Spleen (tissue), 7 donors: ENCODE data around the gene FOXP1.

Experiments used
- POLR2A ChIP-seq, 3 donors: fragments of 450-650 bp; IDR thresholded peaks; one replicate each; pipeline ENCODE4 v1.5.1; 2017; ENCODE audit warnings: antibody characterized with exemption in 3 of 3, mild to moderate bottlenecking in 1 of 3
- TF ChIP-seq, protein P1 (sequence below), 11 experiments: fragments of 200-600 bp in 7 of 11; fragments of 450-650 bp in 4 of 11; sonication (generic) in 4 of 11; IDR thresholded peaks in 8 of 11; conservative IDR thresholded peaks in 3 of 11; 1 replicate in 7 of 11; 2 replicates in 4 of 11; pipeline versions ENCODE4 v1.4.0 to v1.8.0; 2016 to 2021; ENCODE audit warnings: antibody characterized with exemption in 11 of 11, inconsistent platforms in 4 of 11, mild to moderate bottlenecking in 1 of 11
- donor health status: DM: no; HTN: no; CAD: no; lungs with moderate emphysema.
- donor health status: DM: no; HTN: no; CAD: no.
- donor health status: DM: no; HTN: no; CAD: no.

DNA sequence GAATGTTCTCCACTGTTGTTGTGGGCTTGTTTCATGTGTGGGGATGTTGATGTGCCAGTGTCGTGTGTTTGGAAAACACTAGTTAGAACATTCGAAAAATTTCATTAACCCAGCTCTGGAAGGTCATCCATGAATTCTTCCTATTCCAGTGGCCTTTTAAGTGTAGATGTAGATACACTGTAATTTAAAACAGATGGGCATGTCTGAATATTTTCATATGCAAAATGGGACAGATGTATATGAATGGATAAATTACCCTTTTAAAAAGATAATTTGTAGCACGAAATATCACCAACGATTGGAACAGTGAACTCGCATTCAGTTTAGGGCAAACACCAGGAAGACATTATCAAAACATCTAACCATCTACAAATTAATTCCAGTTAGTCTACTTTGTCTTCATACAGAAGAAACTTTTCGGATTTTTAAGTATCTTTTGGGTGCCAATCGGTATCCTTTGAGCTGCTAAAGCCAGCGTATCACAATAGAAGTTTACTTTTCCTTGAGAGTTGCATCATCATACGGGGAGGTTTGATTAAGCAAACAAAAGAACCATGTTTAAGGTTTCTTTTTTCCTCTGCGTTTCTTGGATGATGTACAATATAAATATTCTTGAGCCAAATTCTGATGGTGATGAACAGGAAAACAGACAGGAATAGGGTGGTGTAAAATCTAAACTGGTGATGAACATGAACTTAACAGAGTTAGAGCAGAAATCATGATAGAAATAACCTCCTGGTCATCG is 528.1 kb downstream of the FOXP1 start:
- no peak for TF ChIP-seq POLR2A (IDR thresholded peaks at IDR 0.05)
- TF ChIP-seq, protein P1, sequence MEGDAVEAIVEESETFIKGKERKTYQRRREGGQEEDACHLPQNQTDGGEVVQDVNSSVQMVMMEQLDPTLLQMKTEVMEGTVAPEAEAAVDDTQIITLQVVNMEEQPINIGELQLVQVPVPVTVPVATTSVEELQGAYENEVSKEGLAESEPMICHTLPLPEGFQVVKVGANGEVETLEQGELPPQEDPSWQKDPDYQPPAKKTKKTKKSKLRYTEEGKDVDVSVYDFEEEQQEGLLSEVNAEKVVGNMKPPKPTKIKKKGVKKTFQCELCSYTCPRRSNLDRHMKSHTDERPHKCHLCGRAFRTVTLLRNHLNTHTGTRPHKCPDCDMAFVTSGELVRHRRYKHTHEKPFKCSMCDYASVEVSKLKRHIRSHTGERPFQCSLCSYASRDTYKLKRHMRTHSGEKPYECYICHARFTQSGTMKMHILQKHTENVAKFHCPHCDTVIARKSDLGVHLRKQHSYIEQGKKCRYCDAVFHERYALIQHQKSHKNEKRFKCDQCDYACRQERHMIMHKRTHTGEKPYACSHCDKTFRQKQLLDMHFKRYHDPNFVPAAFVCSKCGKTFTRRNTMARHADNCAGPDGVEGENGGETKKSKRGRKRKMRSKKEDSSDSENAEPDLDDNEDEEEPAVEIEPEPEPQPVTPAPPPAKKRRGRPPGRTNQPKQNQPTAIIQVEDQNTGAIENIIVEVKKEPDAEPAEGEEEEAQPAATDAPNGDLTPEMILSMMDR (IDR thresholded peaks at IDR 0.05 in 8 of 11, conservative IDR thresholded peaks at IDR 0.05 in 3 of 11): no peak
